Tibial artery (tissue), 4 donors: ENCODE data around the gene STK4.

ENCODE experiments used
- DNase-seq, 2 donors: peaks; one replicate each; pipeline ENCODE4 v3.0.0-alpha.2; 2019
- H3K27ac ChIP-seq, 2 donors: fragments of 200-600 bp; sonication (generic) in 1 of 2; 1 replicate in 1 of 2; 2 replicates in 1 of 2; pipeline ENCODE4 v1.5.1; 2018 to 2019; ENCODE audit warnings: mild to moderate bottlenecking in 1 of 2
- H3K27me3 ChIP-seq, 2 donors: fragments of 200-600 bp; sonication (generic) in 1 of 2; one replicate each; pipeline versions ENCODE4 v1.5.1 to v1.6.0; 2016 to 2019
- H3K36me3 ChIP-seq, 3 donors: fragments of 200-600 bp; sonication (generic) in 2 of 3; one replicate each; pipeline ENCODE4 v1.5.1; 2016 to 2019; ENCODE audit warnings: mild to moderate bottlenecking in 2 of 3
- H3K4me1 ChIP-seq, 4 donors: fragments of 200-600 bp; sonication (generic) in 2 of 4; 1 replicate in 3 of 4; 2 replicates in 1 of 4; pipeline ENCODE4 v1.5.1; 2016 to 2019
- H3K4me3 ChIP-seq, 2 donors: fragments of 200-600 bp; sonication (generic) in 1 of 2; 1 replicate in 1 of 2; 2 replicates in 1 of 2; pipeline ENCODE4 v1.5.1; 2018 to 2019; ENCODE audit warnings: mild to moderate bottlenecking in 2 of 2
- H3K9me3 ChIP-seq, 3 donors: fragments of 200-600 bp; sonication (generic) in 1 of 3; one replicate each; pipeline ENCODE4 v1.5.1; 2016 to 2019
- intact Hi-C: fragments of 100-400 bp; cut with DNase I; formaldehyde crosslinking; loops from one replicate; pipeline ENCODE4 v1.15.0; 2023; ENCODE audit warnings: low total_unique reads
- TF ChIP-seq, protein P1 (sequence below), 2 experiments: fragments of 200-600 bp in 1 of 2; fragments of 450-650 bp in 1 of 2; IDR thresholded peaks; one replicate each; pipeline ENCODE4 v1.5.1; 2017 to 2019; ENCODE audit warnings: antibody characterized with exemption in 2 of 2, mild to moderate bottlenecking in 1 of 2, moderate library complexity in 1 of 2

STK4 gene

DNA sequence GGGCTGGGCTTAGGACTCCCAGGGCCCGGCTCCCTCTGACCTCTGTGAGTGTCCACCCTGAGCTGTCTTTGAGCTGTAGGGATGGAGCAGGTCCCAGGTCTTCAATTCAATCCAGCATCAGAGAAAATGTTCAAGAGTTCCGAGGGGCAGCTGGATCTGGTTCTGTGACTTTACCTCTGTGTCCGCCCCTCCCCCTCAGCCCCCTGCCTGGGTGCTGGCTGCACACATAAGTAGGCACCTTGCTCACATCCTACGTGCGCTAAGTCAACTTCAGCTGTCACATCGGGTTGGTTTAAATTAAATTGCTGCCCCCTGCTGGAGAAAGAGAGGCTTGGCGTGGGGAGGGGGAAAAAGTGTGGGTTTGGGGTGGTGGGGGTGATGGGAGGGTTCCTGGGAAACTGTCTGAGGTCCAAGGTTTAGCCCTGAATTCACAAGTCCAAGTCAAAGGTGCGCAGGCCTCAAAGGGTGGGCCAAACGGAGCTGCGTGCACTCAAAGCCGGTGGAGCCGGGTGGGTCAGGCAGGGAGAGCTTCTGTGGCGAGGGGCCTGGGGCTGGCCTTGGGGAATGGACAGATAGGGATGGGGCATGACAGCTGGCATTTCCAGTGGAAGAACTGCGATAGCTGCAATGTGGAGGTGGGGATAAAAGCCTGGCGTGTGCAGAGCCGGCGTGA is 145.6 kb downstream of the STK4 start:
- intact Hi-C loops, result no loop called here
- no peaks in the 10 kb centered on the region for H3K4me1 ChIP-seq
- H3K9me3 ChIP-seq, result no peaks in the 10 kb centered on the region
- no peak overlapping the region for H3K4me3 ChIP-seq
- H3K27ac ChIP-seq, result no peak overlapping the region
- no peak for DNase-seq
- TF ChIP-seq, protein P1, sequence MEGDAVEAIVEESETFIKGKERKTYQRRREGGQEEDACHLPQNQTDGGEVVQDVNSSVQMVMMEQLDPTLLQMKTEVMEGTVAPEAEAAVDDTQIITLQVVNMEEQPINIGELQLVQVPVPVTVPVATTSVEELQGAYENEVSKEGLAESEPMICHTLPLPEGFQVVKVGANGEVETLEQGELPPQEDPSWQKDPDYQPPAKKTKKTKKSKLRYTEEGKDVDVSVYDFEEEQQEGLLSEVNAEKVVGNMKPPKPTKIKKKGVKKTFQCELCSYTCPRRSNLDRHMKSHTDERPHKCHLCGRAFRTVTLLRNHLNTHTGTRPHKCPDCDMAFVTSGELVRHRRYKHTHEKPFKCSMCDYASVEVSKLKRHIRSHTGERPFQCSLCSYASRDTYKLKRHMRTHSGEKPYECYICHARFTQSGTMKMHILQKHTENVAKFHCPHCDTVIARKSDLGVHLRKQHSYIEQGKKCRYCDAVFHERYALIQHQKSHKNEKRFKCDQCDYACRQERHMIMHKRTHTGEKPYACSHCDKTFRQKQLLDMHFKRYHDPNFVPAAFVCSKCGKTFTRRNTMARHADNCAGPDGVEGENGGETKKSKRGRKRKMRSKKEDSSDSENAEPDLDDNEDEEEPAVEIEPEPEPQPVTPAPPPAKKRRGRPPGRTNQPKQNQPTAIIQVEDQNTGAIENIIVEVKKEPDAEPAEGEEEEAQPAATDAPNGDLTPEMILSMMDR (IDR thresholded peaks at IDR 0.05), result peak; percentile 7 to 34
- peaks cover 0 to 37% of the 10 kb centered on the region in 2 donors for H3K27me3 ChIP-seq
- no peaks in the 10 kb centered on the region for H3K36me3 ChIP-seq

GRCh38 chr20:45112754-45113153 is 146.4 kb downstream of the STK4 start:
- Histone ChIP-seq H3K4me3 (no peak overlapping the region), H3K36me3 (no peaks in the 10 kb centered on the region), H3K27me3 (peaks cover 3 to 35% of the 10 kb centered on the region in 2 donors), H3K27ac (no peak overlapping the region), H3K4me1 (no peaks in the 10 kb centered on the region), H3K9me3 (no peaks in the 10 kb centered on the region)
- no peak for DNase-seq
- intact Hi-C loops, result no loop called here
- TF ChIP-seq, protein P1 (IDR thresholded peaks at IDR 0.05), result no peak

DNA sequence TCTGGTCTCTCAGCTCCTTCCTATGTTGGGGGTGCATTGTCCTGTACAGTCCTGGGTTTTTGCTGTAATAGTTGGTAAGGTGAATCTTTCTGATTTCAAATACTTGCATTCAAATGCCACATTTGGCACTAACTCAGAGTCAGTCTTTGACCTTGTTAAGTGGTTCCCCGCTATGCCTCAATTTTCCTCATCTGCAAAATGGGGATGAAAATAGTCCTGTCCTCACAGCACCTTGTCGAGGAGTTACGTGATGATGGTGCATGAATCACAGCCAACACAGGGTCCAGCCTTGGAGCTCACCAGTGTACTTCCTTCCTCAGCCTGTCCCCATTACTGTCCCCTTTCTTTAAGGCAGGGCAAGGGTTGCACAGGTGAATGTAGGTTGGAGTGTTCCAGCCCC is 147.6 kb downstream of the STK4 start:
- no peak for DNase-seq
- Histone ChIP-seq H3K27ac (no peak overlapping the region), H3K9me3 (no peaks in the 10 kb centered on the region), H3K36me3 (no peaks in the 10 kb centered on the region), H3K4me3 (no peak overlapping the region), H3K4me1 (no peaks in the 10 kb centered on the region), H3K27me3 (peaks cover 3 to 31% of the 10 kb centered on the region in 2 donors)
- intact Hi-C loops, result no loop called here
- TF ChIP-seq, protein P1 (IDR thresholded peaks at IDR 0.05), result no peak

GRCh38 chr20:45114465-45115385 is 148.4 kb downstream of the STK4 start, which contains the start of gene WFDC5:
Gene WFDC5, minus strand, starts transcription at chr20:45115174. Its CDS starts 91 bp downstream, at chr20:45115083.
- peaks cover 3 to 36% of the 10 kb centered on the region in 2 donors for H3K27me3 ChIP-seq
- H3K27ac ChIP-seq, result no peak within 1 kb of the TSS
- H3K4me3 ChIP-seq, result no peak within 1 kb of the TSS
- H3K4me1 ChIP-seq, result no peaks in the 10 kb centered on the region
- DNase-seq, result no peak
- no peaks in the 10 kb centered on the region for H3K36me3 ChIP-seq
- no peaks in the 10 kb centered on the region for H3K9me3 ChIP-seq
- intact Hi-C loops, result no loop called here
- TF ChIP-seq, protein P1 (IDR thresholded peaks at IDR 0.05), result no peak

DNA sequence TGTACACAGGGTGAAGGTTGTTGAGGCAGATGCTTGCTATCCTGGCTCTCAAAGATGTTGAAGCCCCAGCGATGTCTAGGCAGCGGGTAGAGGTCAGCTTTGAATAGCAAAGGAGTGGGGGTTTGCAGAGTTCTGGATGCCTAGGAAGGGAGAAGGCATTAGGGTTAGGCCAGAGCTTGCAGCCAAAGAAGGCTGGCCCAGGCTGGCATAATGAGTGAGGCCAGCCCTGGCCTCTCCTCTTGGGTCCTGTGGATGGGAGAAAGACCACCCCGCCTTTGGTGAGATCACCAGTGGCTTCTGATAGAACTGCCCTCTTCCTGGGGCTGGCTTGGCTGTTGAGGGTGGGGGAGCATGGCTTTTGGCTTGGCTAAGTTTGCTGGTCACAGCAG is 149.1 kb downstream of the STK4 start:
- no peaks in the 10 kb centered on the region for H3K4me1 ChIP-seq
- no peak overlapping the region for H3K27ac ChIP-seq
- H3K36me3 ChIP-seq, result no peaks in the 10 kb centered on the region
- peaks cover 3 to 33% of the 10 kb centered on the region in 2 donors for H3K27me3 ChIP-seq
- intact Hi-C loops, result no loop called here
- H3K9me3 ChIP-seq, result no peaks in the 10 kb centered on the region
- no peak for DNase-seq
- TF ChIP-seq, protein P1 (IDR thresholded peaks at IDR 0.05), result no peak
- H3K4me3 ChIP-seq, result no peak overlapping the region
